H1 (cell line): Measurements from ENCODE around the gene INSYN2A. TPM values are rescaled to one million over a fixed set of nuclear protein-coding genes. Genes with fewer than 3 reads are reported as not detected.

Experiments
- CTBP2 ChIP-seq: IDR thresholded peaks from 2 replicates; pipeline ENCODE4 v1.7.0; 2011; ENCODE audit warnings: borderline replicate concordance, mild to moderate bottlenecking, moderate library complexity, mixed read lengths, low read length; ENCODE audit not compliant: insufficient read depth, insufficient read length
- CTCF ChIP-seq, 3 experiments: IDR thresholded peaks; 1 replicate in 2 of 3; 2 replicates in 1 of 3; pipeline versions ENCODE4 v1.5.1 to v1.6.1; 2011; ENCODE audit warnings: low read length in 3 of 3, mild to moderate bottlenecking in 3 of 3, inconsistent platforms in 2 of 3, low read depth in 1 of 3, moderate library complexity in 1 of 3; ENCODE audit not compliant: insufficient read depth in 1 of 3; ENCODE audit errors: control extremely low read depth in 1 of 3
- E2F6 ChIP-seq: IDR thresholded peaks from 2 replicates; pipeline ENCODE4 v1.6.1; 2012; ENCODE audit warnings: inconsistent platforms
- EGR1 ChIP-seq: IDR thresholded peaks from 2 replicates; pipeline ENCODE4 v1.6.1; 2011; ENCODE audit warnings: low read depth, low read length, borderline replicate concordance
- PHF8 ChIP-seq: fragments of 200-600 bp; sonication (generic); conservative IDR thresholded peaks from 2 replicates; pipeline ENCODE4 v1.7.1; 2012; ENCODE audit warnings: low read depth, mild to moderate bottlenecking, inconsistent platforms, low read length, moderate library complexity
- RFX5 ChIP-seq: IDR thresholded peaks from 2 replicates; pipeline ENCODE4 v1.6.1; 2011; ENCODE audit warnings: low read depth, low read length, improper control_type of control experiment, borderline replicate concordance
- polyA plus RNA-seq, 7 experiments: library from polyadenylated mRNA; depleted of rRNA in 3 of 7; stranded (reverse) in 5 of 7; unstranded in 2 of 7; fragments of >200 nt in 5 of 7; fragments of 200-250 nt in 2 of 7; gene quantifications; 1 replicate in 5 of 7; 2 replicates in 1 of 7; 4 replicates in 1 of 7; pipeline versions ENCODE4 v1.2.1 to v1.2.3, GENCODE V29; 2011 to 2013; ENCODE audit warnings: missing spikeins in 2 of 7, mixed read lengths in 2 of 7
- total RNA-seq: library from RNA; stranded (reverse); fragmentation: NEBNext Ultra II Directional; extraction: Animal tissue kit (Norgen Biotek cat#: 25700); gene quantifications from 2 replicates; pipeline ENCODE4 v1.2.1, GENCODE V29; 2021

Gene INSYN2A
- total and polyA plus RNA-seq, 2 of the 8 experiments (the other 6 are each of a cell fraction or from before 2014, with no cell fraction given): 0.11 to 0.19 TPM

GRCh38 chr10:127162841-127163240, 33.5 kb downstream of the INSYN2A start (continued):
- TF ChIP-seq CTCF (IDR thresholded peaks at IDR 0.05; ENCODE audit: control extremely low read depth in 1 of 3, insufficient read depth in 1 of 3, low read depth in 1 of 3, low read length in 3 of 3) (no peak), RFX5 (no peak), CTBP2 (no peak), E2F6 (no peak), EGR1 (no peak), PHF8 (no peak)
